Measurements from ENCODE around the gene SLC25A24.

GRCh38 chr1:108096089-108096488, 104.1 kb downstream of the SLC25A24 start:
- TF ChIP-seq ZNF367 (CRISPR knock-in tag; IDR thresholded peaks at IDR 0.05; ENCODE audit: borderline replicate concordance): no peak
- TF ChIP-seq, protein P1, sequence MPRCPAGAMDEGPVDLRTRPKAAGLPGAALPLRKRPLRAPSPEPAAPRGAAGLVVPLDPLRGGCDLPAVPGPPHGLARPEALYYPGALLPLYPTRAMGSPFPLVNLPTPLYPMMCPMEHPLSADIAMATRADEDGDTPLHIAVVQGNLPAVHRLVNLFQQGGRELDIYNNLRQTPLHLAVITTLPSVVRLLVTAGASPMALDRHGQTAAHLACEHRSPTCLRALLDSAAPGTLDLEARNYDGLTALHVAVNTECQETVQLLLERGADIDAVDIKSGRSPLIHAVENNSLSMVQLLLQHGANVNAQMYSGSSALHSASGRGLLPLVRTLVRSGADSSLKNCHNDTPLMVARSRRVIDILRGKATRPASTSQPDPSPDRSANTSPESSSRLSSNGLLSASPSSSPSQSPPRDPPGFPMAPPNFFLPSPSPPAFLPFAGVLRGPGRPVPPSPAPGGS (CRISPR knock-in tag; IDR thresholded peaks at IDR 0.05): no peak

All from HepG2 (cell line).